ENCODE results near the gene EPS8.

The EPS8 gene

GRCh38 chr12:15677726-15678201, 111.4 kb downstream of the EPS8 start:
- Histone ChIP-seq H3K9me3 (ENCODE audit: control insufficient read depth, insufficient read depth, low read length) (no peaks in the 10 kb centered on the region), H3K27me3 (ENCODE audit: control insufficient read depth, insufficient read depth, low read length) (no peaks in the 10 kb centered on the region), H3K9ac (ENCODE audit: low read depth, low read length) (no peak overlapping the region), H3K36me3 (ENCODE audit: control insufficient read depth, insufficient read depth, low read length) (no peaks in the 10 kb centered on the region), H3K4me1 (ENCODE audit: control insufficient read depth, insufficient read depth, low read length) (peaks cover 3% of the 10 kb centered on the region), H3K4me3 (ENCODE audit: low read depth, low read length) (no peak overlapping the region)

- Histone ChIP-seq H3K4me1 (ENCODE audit: control insufficient read depth, insufficient read depth, low read length) (peaks cover 3% of the 10 kb centered on the region), H3K9me3 (ENCODE audit: control insufficient read depth, insufficient read depth, low read length) (no peaks in the 10 kb centered on the region), H3K36me3 (ENCODE audit: control insufficient read depth, insufficient read depth, low read length) (no peaks in the 10 kb centered on the region), H3K9ac (ENCODE audit: low read depth, low read length) (no peak overlapping the region), H3K4me3 (ENCODE audit: low read depth, low read length) (no peak overlapping the region), H3K27me3 (ENCODE audit: control insufficient read depth, insufficient read depth, low read length) (no peaks in the 10 kb centered on the region)
Observed at GRCh38 chr12:15677228-15677627, 112.0 kb downstream of the EPS8 start.

- Histone ChIP-seq H3K27me3 (ENCODE audit: control insufficient read depth, insufficient read depth, low read length) (no peaks in the 10 kb centered on the region), H3K9me3 (ENCODE audit: control insufficient read depth, insufficient read depth, low read length) (no peaks in the 10 kb centered on the region), H3K4me3 (ENCODE audit: low read depth, low read length) (no peak overlapping the region), H3K9ac (ENCODE audit: low read depth, low read length) (no peak overlapping the region), H3K4me1 (ENCODE audit: control insufficient read depth, insufficient read depth, low read length) (peaks cover 3% of the 10 kb centered on the region), H3K36me3 (ENCODE audit: control insufficient read depth, insufficient read depth, low read length) (no peaks in the 10 kb centered on the region)
Observed at GRCh38 chr12:15672671-15673270, 116.4 kb downstream of the EPS8 start.

- Histone ChIP-seq H3K36me3 (ENCODE audit: control insufficient read depth, insufficient read depth, low read length) (no peaks in the 10 kb centered on the region), H3K27me3 (ENCODE audit: control insufficient read depth, insufficient read depth, low read length) (no peaks in the 10 kb centered on the region), H3K9ac (ENCODE audit: low read depth, low read length) (no peak overlapping the region), H3K9me3 (ENCODE audit: control insufficient read depth, insufficient read depth, low read length) (no peaks in the 10 kb centered on the region), H3K4me1 (ENCODE audit: control insufficient read depth, insufficient read depth, low read length) (no peaks in the 10 kb centered on the region), H3K4me3 (ENCODE audit: low read depth, low read length) (no peak overlapping the region)
Observed at GRCh38 chr12:15670756-15671155, 118.4 kb downstream of the EPS8 start.

GRCh38 chr12:15669256-15669948, 119.8 kb downstream of the EPS8 start:
- H3K4me3 ChIP-seq (ENCODE audit: low read depth, low read length): no peak overlapping the region
- H3K27me3 ChIP-seq (ENCODE audit: control insufficient read depth, insufficient read depth, low read length): no peaks in the 10 kb centered on the region
- H3K36me3 ChIP-seq (ENCODE audit: control insufficient read depth, insufficient read depth, low read length): no peaks in the 10 kb centered on the region
- no peak overlapping the region for H3K9ac ChIP-seq (ENCODE audit: low read depth, low read length)
- H3K4me1 ChIP-seq (ENCODE audit: control insufficient read depth, insufficient read depth, low read length): no peaks in the 10 kb centered on the region
- no peaks in the 10 kb centered on the region for H3K9me3 ChIP-seq (ENCODE audit: control insufficient read depth, insufficient read depth, low read length)

- Histone ChIP-seq H3K4me3 (ENCODE audit: low read depth, low read length) (no peak overlapping the region), H3K9ac (ENCODE audit: low read depth, low read length) (no peak overlapping the region), H3K9me3 (ENCODE audit: control insufficient read depth, insufficient read depth, low read length) (no peaks in the 10 kb centered on the region), H3K27me3 (ENCODE audit: control insufficient read depth, insufficient read depth, low read length) (no peaks in the 10 kb centered on the region), H3K4me1 (ENCODE audit: control insufficient read depth, insufficient read depth, low read length) (no peaks in the 10 kb centered on the region), H3K36me3 (ENCODE audit: control insufficient read depth, insufficient read depth, low read length) (no peaks in the 10 kb centered on the region)
Observed at GRCh38 chr12:15664491-15664890, 124.7 kb downstream of the EPS8 start.

- H3K4me1 ChIP-seq (ENCODE audit: control insufficient read depth, insufficient read depth, low read length): no peaks in the 10 kb centered on the region
- H3K9ac ChIP-seq (ENCODE audit: low read depth, low read length): no peak overlapping the region
- H3K27me3 ChIP-seq (ENCODE audit: control insufficient read depth, insufficient read depth, low read length): no peaks in the 10 kb centered on the region
- no peaks in the 10 kb centered on the region for H3K9me3 ChIP-seq (ENCODE audit: control insufficient read depth, insufficient read depth, low read length)
- H3K36me3 ChIP-seq (ENCODE audit: control insufficient read depth, insufficient read depth, low read length): no peaks in the 10 kb centered on the region
- H3K4me3 ChIP-seq (ENCODE audit: low read depth, low read length): no peak overlapping the region
Observed at GRCh38 chr12:15662983-15663659, 126.1 kb downstream of the EPS8 start.

GRCh38 chr12:15662303-15662980, 126.7 kb downstream of the EPS8 start:
- Histone ChIP-seq H3K4me3 (ENCODE audit: low read depth, low read length) (no peak overlapping the region), H3K9me3 (ENCODE audit: control insufficient read depth, insufficient read depth, low read length) (no peaks in the 10 kb centered on the region), H3K4me1 (ENCODE audit: control insufficient read depth, insufficient read depth, low read length) (no peaks in the 10 kb centered on the region), H3K36me3 (ENCODE audit: control insufficient read depth, insufficient read depth, low read length) (no peaks in the 10 kb centered on the region), H3K27me3 (ENCODE audit: control insufficient read depth, insufficient read depth, low read length) (no peaks in the 10 kb centered on the region), H3K9ac (ENCODE audit: low read depth, low read length) (no peak overlapping the region)

GRCh38 chr12:15651371-15651770, 137.8 kb downstream of the EPS8 start:
- Histone ChIP-seq H3K9me3 (ENCODE audit: control insufficient read depth, insufficient read depth, low read length) (no peaks in the 10 kb centered on the region), H3K4me3 (ENCODE audit: low read depth, low read length) (no peak overlapping the region), H3K4me1 (ENCODE audit: control insufficient read depth, insufficient read depth, low read length) (peaks cover 3% of the 10 kb centered on the region), H3K36me3 (ENCODE audit: control insufficient read depth, insufficient read depth, low read length) (no peaks in the 10 kb centered on the region), H3K9ac (ENCODE audit: low read depth, low read length) (no peak overlapping the region), H3K27me3 (ENCODE audit: control insufficient read depth, insufficient read depth, low read length) (no peaks in the 10 kb centered on the region)

- H3K4me1 ChIP-seq (ENCODE audit: control insufficient read depth, insufficient read depth, low read length): peaks cover 3% of the 10 kb centered on the region
- H3K36me3 ChIP-seq (ENCODE audit: control insufficient read depth, insufficient read depth, low read length): no peaks in the 10 kb centered on the region
- no peaks in the 10 kb centered on the region for H3K9me3 ChIP-seq (ENCODE audit: control insufficient read depth, insufficient read depth, low read length)
- H3K4me3 ChIP-seq (ENCODE audit: low read depth, low read length): no peak overlapping the region
- no peak overlapping the region for H3K9ac ChIP-seq (ENCODE audit: low read depth, low read length)
- no peaks in the 10 kb centered on the region for H3K27me3 ChIP-seq (ENCODE audit: control insufficient read depth, insufficient read depth, low read length)
Observed at GRCh38 chr12:15650399-15651128, 138.6 kb downstream of the EPS8 start.

- H3K9ac ChIP-seq (ENCODE audit: low read depth, low read length): no peak overlapping the region
- no peaks in the 10 kb centered on the region for H3K36me3 ChIP-seq (ENCODE audit: control insufficient read depth, insufficient read depth, low read length)
- H3K4me3 ChIP-seq (ENCODE audit: low read depth, low read length): no peak overlapping the region
- no peaks in the 10 kb centered on the region for H3K27me3 ChIP-seq (ENCODE audit: control insufficient read depth, insufficient read depth, low read length)
- peaks cover 3% of the 10 kb centered on the region for H3K4me1 ChIP-seq (ENCODE audit: control insufficient read depth, insufficient read depth, low read length)
- H3K9me3 ChIP-seq (ENCODE audit: control insufficient read depth, insufficient read depth, low read length): no peaks in the 10 kb centered on the region
Observed at GRCh38 chr12:15649347-15649746, 139.8 kb downstream of the EPS8 start.

Data from iPS-15b (cell line).